ENCODE measurements around the gene NME9.

The NME9 gene

DNA sequence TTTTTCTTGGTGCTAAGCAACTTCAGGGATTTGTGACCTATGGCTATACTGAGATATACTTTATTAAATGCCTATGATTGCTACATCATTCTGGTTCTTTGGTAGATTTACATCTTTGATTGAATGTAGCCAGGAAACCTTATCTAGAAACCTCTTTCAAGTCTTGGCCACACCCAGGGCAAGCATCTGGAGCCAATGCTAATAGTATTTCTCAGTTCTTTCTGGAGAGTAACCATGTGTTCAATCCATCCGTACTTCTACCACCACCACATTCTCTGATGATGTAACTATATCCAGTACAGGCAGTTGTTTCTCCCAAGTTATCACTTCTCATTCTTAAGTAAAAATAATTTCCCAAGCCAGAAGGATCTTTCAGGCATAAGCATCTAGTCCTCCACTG is 69.0 kb downstream of the NME9 start:
- DNase-seq (ENCODE audit: extremely low read depth, low read depth): no peak
- TF ChIP-seq, protein P1, sequence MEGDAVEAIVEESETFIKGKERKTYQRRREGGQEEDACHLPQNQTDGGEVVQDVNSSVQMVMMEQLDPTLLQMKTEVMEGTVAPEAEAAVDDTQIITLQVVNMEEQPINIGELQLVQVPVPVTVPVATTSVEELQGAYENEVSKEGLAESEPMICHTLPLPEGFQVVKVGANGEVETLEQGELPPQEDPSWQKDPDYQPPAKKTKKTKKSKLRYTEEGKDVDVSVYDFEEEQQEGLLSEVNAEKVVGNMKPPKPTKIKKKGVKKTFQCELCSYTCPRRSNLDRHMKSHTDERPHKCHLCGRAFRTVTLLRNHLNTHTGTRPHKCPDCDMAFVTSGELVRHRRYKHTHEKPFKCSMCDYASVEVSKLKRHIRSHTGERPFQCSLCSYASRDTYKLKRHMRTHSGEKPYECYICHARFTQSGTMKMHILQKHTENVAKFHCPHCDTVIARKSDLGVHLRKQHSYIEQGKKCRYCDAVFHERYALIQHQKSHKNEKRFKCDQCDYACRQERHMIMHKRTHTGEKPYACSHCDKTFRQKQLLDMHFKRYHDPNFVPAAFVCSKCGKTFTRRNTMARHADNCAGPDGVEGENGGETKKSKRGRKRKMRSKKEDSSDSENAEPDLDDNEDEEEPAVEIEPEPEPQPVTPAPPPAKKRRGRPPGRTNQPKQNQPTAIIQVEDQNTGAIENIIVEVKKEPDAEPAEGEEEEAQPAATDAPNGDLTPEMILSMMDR (IDR thresholded peaks at IDR 0.05; ENCODE audit: low read depth, low read length): no peak

- TF ChIP-seq, protein P1 (IDR thresholded peaks at IDR 0.05; ENCODE audit: low read depth, low read length): no peak
- no peak for DNase-seq (ENCODE audit: extremely low read depth, low read depth)
Measured at GRCh38 chr3:138259126-138259525, 70.5 kb downstream of the NME9 start.

- no peak for DNase-seq (ENCODE audit: extremely low read depth, low read depth)
- TF ChIP-seq, protein P1 (IDR thresholded peaks at IDR 0.05; ENCODE audit: low read depth, low read length): no peak
Measured at GRCh38 chr3:138257986-138258385, 71.7 kb downstream of the NME9 start.

DNA sequence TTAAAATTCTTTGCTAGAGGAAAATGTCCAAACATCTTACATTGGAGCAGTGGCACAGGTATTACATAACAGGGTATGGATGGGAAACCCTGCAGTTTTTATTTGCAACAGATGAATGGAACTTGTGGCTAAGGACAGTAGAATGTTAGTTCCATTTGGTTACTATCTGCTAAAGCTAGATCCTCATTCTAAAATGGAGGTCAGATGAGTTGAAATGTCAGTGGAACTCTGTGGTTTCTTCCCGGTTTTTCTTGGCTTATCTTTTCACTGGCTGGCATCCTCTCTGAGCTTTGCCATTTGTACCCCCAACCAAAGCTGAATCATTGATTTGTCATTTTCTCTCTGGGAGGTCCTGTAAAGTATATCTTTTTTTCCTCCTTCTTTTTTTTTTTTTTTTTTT is 73.6 kb downstream of the NME9 start:
- DNase-seq (ENCODE audit: extremely low read depth, low read depth): no peak
- TF ChIP-seq, protein P1 (IDR thresholded peaks at IDR 0.05; ENCODE audit: low read depth, low read length): no peak

- TF ChIP-seq, protein P1 (IDR thresholded peaks at IDR 0.05; ENCODE audit: low read depth, low read length): no peak
- no peak for DNase-seq (ENCODE audit: extremely low read depth, low read depth)
Measured at GRCh38 chr3:138254216-138254615, 75.4 kb downstream of the NME9 start.

- TF ChIP-seq, protein P1 (IDR thresholded peaks at IDR 0.05; ENCODE audit: low read depth, low read length): no peak
- DNase-seq (ENCODE audit: extremely low read depth, low read depth): no peak
Measured at GRCh38 chr3:138253609-138254008, 76.0 kb downstream of the NME9 start.

Measured in AG09319 (cell line).